SK-N-SH treated with all-trans-retinoic acid at 6 μM for 48 hours (cell line): ENCODE data around the gene KCNIP4.

Experiments used
- ATAC-seq: fragments of 200-7000 bp; cut with Tn5 transposase; 3 replicates; pipeline ENCODE4 v1.9.1; 2020; ENCODE audit warnings: mild to moderate bottlenecking, moderate library complexity
- ARNTL ChIP-seq: fragments of 450-650 bp; formaldehyde crosslinking; IDR thresholded peaks from 2 replicates; pipeline ENCODE4 v1.5.0; 2020; ENCODE audit warnings: low read depth, mild to moderate bottlenecking, moderate library complexity, borderline replicate concordance
- BACH2 ChIP-seq: fragments of 250-450 bp; sonication (Bioruptor Pico); IDR thresholded peaks from 2 replicates; pipeline ENCODE4 v1.9.0; 2021; ENCODE audit warnings: mild to moderate bottlenecking, borderline replicate concordance
- CSDC2 ChIP-seq: fragments of 250-450 bp; sonication (Bioruptor Pico); IDR thresholded peaks from 2 replicates; pipeline ENCODE4 v1.5.0; 2020; ENCODE audit warnings: mild to moderate bottlenecking, moderate library complexity
- ESRRG ChIP-seq: fragments of 250-450 bp; sonication (Bioruptor Pico); IDR thresholded peaks from 2 replicates; pipeline ENCODE4 v1.6.1; 2021; ENCODE audit warnings: mild to moderate bottlenecking
- ISL1 ChIP-seq: fragments of 250-450 bp; sonication (Bioruptor Pico); IDR thresholded peaks from 2 replicates; pipeline ENCODE4 v2.1.2; 2022; ENCODE audit warnings: mild to moderate bottlenecking, moderate library complexity
- PPARA ChIP-seq: fragments of 250-450 bp; sonication (Bioruptor Pico); IDR thresholded peaks from 2 replicates; pipeline ENCODE4 v1.5.0; 2020; ENCODE audit warnings: mild to moderate bottlenecking, borderline replicate concordance
- RARB ChIP-seq: fragments of 250-450 bp; sonication (Bioruptor Pico); IDR thresholded peaks from 2 replicates; pipeline ENCODE4 v1.8.0; 2021; ENCODE audit warnings: mild to moderate bottlenecking, moderate library complexity
- SNAI2 ChIP-seq: fragments of 250-450 bp; sonication (Bioruptor Pico); IDR thresholded peaks from 2 replicates; pipeline ENCODE4 v1.5.0; 2020; ENCODE audit warnings: mild to moderate bottlenecking, moderate library complexity
- TCF4 ChIP-seq: fragments of 250-450 bp; sonication (Bioruptor Pico); IDR thresholded peaks from 2 replicates; pipeline ENCODE4 v1.8.0; 2021; ENCODE audit warnings: mild to moderate bottlenecking, moderate library complexity, borderline replicate concordance
- TOX ChIP-seq: fragments of 250-450 bp; sonication (Bioruptor Pico); IDR thresholded peaks from 2 replicates; pipeline ENCODE4 v1.8.0; 2021; ENCODE audit warnings: mild to moderate bottlenecking, moderate library complexity, borderline replicate concordance
- ZC3H10 ChIP-seq: fragments of 250-450 bp; sonication (Bioruptor Pico); IDR thresholded peaks from 2 replicates; pipeline ENCODE4 v1.5.1; 2021; ENCODE audit warnings: mild to moderate bottlenecking, moderate library complexity
- ZFP30 ChIP-seq: fragments of 450-650 bp; formaldehyde crosslinking; IDR thresholded peaks from 2 replicates; pipeline ENCODE4 v1.5.0; 2022; ENCODE audit warnings: mild to moderate bottlenecking, moderate library complexity
- ZNF565 ChIP-seq: fragments of 450-650 bp; formaldehyde crosslinking; conservative IDR thresholded peaks from 2 replicates; pipeline ENCODE4 v1.5.0; 2020; ENCODE audit warnings: low read depth, mild to moderate bottlenecking, moderate library complexity
- ZNF70 ChIP-seq: fragments of 450-650 bp; formaldehyde crosslinking; IDR thresholded peaks from 2 replicates; pipeline ENCODE4 v1.5.0; 2020; ENCODE audit warnings: mild to moderate bottlenecking, moderate library complexity
- ZNF8 ChIP-seq: fragments of 450-650 bp; formaldehyde crosslinking; IDR thresholded peaks from 2 replicates; pipeline ENCODE4 v1.5.0; 2020; ENCODE audit warnings: mild to moderate bottlenecking, moderate library complexity
- TF ChIP-seq, protein P1 (sequence below): fragments of 250-450 bp; sonication (Bioruptor Pico); IDR thresholded peaks from 2 replicates; pipeline ENCODE4 v1.8.0; 2021; ENCODE audit warnings: low read depth, mild to moderate bottlenecking, moderate library complexity, borderline replicate concordance
- TF ChIP-seq, protein P2 (sequence below): fragments of 250-450 bp; sonication (Bioruptor Pico); IDR thresholded peaks from 2 replicates; pipeline ENCODE4 v1.5.1; 2020; ENCODE audit warnings: low read depth, mild to moderate bottlenecking, moderate library complexity
- TF ChIP-seq, protein P3 (sequence below): fragments of 250-450 bp; sonication (Bioruptor Pico); IDR thresholded peaks from 2 replicates; pipeline ENCODE4 v1.5.1; 2021; ENCODE audit warnings: mild to moderate bottlenecking, moderate library complexity
- TF ChIP-seq, protein P4 (sequence below): fragments of 250-450 bp; sonication (Bioruptor Pico); IDR thresholded peaks from 2 replicates; pipeline ENCODE4 v1.5.0; 2020; ENCODE audit warnings: mild to moderate bottlenecking, moderate library complexity

KCNIP4 gene

DNA sequence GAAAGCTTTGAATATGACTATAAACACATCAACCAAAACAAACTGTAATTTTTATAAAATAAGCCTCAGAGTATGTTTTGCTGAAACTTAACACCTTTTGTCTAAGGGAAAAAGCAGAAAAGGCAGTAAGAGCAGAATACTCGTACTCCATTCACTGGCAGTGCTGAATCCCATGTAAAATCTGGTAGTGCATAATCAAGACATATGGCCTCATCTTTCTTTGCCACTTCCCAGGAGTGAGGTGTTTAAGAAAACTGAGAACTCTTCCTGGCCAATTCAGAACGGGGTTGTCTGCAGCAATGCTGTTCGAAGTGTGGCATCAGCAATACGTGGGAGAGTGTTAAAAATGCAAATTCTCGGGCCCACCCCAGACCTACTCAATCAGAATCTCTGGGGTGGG lies 946.3 kb downstream of the KCNIP4 start:
- TF ChIP-seq, protein P1, sequence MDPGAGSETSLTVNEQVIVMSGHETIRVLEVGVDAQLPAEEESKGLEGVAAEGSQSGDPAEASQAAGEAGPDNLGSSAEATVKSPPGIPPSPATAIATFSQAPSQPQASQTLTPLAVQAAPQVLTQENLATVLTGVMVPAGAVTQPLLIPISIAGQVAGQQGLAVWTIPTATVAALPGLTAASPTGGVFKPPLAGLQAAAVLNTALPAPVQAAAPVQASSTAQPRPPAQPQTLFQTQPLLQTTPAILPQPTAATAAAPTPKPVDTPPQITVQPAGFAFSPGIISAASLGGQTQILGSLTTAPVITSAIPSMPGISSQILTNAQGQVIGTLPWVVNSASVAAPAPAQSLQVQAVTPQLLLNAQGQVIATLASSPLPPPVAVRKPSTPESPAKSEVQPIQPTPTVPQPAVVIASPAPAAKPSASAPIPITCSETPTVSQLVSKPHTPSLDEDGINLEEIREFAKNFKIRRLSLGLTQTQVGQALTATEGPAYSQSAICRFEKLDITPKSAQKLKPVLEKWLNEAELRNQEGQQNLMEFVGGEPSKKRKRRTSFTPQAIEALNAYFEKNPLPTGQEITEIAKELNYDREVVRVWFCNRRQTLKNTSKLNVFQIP (CRISPR knock-in tag): no peak
- TF ChIP-seq CSDC2 (no peak), ZNF565 (CRISPR knock-in tag) (no peak), ZFP30 (CRISPR knock-in tag) (no peak), ARNTL (CRISPR knock-in tag) (no peak), ISL1 (CRISPR knock-in tag) (no peak), TCF4 (CRISPR knock-in tag) (no peak), ZC3H10 (no peak), TOX (CRISPR knock-in tag) (no peak), PPARA (CRISPR knock-in tag) (no peak), ZNF8 (CRISPR knock-in tag) (no peak), ESRRG (no peak)
- TF ChIP-seq, protein P2, sequence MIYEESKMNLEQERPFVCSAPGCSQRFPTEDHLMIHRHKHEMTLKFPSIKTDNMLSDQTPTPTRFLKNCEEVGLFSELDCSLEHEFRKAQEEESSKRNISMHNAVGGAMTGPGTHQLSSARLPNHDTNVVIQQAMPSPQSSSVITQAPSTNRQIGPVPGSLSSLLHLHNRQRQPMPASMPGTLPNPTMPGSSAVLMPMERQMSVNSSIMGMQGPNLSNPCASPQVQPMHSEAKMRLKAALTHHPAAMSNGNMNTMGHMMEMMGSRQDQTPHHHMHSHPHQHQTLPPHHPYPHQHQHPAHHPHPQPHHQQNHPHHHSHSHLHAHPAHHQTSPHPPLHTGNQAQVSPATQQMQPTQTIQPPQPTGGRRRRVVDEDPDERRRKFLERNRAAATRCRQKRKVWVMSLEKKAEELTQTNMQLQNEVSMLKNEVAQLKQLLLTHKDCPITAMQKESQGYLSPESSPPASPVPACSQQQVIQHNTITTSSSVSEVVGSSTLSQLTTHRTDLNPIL (CRISPR knock-in tag): no peak
- TF ChIP-seq, protein P3, sequence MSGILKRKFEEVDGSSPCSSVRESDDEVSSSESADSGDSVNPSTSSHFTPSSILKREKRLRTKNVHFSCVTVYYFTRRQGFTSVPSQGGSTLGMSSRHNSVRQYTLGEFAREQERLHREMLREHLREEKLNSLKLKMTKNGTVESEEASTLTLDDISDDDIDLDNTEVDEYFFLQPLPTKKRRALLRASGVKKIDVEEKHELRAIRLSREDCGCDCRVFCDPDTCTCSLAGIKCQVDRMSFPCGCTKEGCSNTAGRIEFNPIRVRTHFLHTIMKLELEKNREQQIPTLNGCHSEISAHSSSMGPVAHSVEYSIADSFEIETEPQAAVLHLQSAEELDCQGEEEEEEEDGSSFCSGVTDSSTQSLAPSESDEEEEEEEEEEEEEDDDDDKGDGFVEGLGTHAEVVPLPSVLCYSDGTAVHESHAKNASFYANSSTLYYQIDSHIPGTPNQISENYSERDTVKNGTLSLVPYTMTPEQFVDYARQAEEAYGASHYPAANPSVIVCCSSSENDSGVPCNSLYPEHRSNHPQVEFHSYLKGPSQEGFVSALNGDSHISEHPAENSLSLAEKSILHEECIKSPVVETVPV (CRISPR knock-in tag): no peak
- no peak for ATAC-seq

DNA sequence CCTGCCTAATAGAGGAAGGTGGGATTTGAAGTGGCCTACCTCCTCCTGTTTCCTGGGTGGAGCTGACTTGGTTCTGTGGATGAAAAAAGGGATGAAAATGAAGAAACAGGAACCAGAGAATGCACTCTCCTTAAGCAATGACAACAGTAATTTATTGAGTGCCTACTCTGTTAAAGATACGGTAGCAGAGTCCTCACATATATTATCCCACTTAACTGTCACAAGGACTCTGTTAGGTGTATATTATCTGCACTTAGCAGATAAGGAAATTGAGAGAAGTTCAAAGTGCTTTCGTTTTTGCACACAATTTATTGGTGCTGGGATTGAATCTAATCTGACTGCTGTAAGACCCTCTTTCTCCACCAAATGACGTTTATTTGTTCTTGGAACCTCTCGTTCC lies 947.1 kb downstream of the KCNIP4 start:
- ATAC-seq: no peak
- TF ChIP-seq SNAI2 (CRISPR knock-in tag) (no peak), BACH2 (CRISPR knock-in tag) (no peak), ZC3H10 (no peak), TCF4 (CRISPR knock-in tag) (no peak), ZNF70 (no peak), RARB (CRISPR knock-in tag) (no peak), CSDC2 (no peak), TOX (CRISPR knock-in tag) (no peak)
- TF ChIP-seq, protein P1 (CRISPR knock-in tag): no peak
- TF ChIP-seq, protein P4, sequence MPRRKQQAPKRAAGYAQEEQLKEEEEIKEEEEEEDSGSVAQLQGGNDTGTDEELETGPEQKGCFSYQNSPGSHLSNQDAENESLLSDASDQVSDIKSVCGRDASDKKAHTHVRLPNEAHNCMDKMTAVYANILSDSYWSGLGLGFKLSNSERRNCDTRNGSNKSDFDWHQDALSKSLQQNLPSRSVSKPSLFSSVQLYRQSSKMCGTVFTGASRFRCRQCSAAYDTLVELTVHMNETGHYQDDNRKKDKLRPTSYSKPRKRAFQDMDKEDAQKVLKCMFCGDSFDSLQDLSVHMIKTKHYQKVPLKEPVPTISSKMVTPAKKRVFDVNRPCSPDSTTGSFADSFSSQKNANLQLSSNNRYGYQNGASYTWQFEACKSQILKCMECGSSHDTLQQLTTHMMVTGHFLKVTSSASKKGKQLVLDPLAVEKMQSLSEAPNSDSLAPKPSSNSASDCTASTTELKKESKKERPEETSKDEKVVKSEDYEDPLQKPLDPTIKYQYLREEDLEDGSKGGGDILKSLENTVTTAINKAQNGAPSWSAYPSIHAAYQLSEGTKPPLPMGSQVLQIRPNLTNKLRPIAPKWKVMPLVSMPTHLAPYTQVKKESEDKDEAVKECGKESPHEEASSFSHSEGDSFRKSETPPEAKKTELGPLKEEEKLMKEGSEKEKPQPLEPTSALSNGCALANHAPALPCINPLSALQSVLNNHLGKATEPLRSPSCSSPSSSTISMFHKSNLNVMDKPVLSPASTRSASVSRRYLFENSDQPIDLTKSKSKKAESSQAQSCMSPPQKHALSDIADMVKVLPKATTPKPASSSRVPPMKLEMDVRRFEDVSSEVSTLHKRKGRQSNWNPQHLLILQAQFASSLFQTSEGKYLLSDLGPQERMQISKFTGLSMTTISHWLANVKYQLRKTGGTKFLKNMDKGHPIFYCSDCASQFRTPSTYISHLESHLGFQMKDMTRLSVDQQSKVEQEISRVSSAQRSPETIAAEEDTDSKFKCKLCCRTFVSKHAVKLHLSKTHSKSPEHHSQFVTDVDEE: no peak

DNA sequence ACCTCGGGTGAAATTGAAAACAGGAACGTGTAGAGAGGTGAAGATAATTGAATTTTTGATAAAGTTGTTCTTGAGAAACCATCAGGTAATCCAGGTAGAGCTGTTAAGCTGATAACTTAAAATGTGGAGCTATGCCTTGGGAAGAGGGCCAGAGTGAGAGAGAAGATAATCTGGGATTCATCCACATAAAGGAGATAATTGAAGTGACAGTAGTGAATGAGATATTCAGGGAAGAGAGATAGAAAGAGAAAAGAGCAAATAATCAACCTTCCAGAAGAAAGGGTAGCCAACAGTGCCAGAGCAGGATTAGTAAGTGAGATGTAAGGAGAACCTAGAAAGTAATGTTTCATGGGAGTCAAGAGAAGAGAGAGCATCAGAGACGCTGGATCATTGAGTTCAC lies 950.7 kb downstream of the KCNIP4 start:
- ATAC-seq: no peak

More for the DNA sequence above, 950.7 kb downstream of the KCNIP4 start:
- TF ChIP-seq ISL1 (CRISPR knock-in tag): peak; percentile 63
- TF ChIP-seq, protein P2 (CRISPR knock-in tag): no peak
